NCI-H226 (cell line): ENCODE measurements around the gene HIGD1B.
A peak's percentile ranks its signal among the peaks of the same experiment; 100 is the strongest.
"Not testable (repeated sequence)": the region's sequence is repeated elsewhere in the genome, so short reads cannot be mapped to it uniquely, and the experiment has no call there.

ENCODE experiments used
- DNase-seq: peaks from one replicate; pipeline ENCODE4 v3.0.0-alpha.2; 2015

Gene HIGD1B

GRCh38 chr17:44847586-44847985, at the start of gene HIGD1B:
Gene HIGD1B (plus strand): TSS chr17:44847883. CDS start chr17:44848153, 270 bp downstream.
- no peak for DNase-seq

GRCh38 chr17:44798356-44798755, 49.3 kb upstream of the HIGD1B start:
- DNase-seq = no peak

GRCh38 chr17:44801880-44802279, 45.8 kb upstream of the HIGD1B start:
- DNase-seq = no peak

DNA sequence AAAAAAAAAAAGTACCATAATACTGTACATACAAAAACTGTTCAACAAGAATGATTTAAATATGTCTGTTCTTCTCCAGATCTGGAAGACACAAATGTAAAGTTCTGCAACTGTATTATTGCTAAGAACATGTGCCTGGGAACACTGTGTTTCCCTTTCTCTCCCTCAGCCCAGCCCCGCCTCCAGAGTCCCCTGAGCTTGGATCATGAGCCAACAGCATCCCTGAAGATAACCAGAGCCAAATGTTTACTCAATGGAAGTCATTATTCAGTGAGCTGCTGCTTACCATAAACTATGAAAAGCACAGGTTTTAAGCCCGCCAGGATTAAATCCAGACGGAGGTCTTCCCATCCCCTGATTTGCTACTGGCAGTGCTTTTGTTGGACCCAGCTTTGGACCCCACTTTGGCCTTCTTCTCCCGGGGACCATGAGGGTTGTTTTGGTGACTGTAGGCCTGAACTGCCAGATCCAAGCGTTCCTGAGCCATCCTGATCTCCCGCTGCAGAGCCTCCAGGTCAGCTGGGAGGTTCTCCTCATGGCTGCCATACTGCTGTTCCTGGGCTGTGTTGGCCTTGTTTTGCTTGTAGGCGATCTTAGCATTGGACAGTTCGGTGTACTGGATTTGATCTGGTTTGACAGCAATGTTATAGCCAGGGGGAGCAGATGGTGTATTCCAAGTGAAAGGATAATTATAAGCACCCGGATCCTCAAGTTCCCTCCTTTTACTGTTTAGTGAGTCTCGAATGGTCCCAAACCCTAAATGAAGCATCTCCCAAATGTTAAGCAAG, 43.2 kb upstream of the HIGD1B start:
- no peak for DNase-seq

- no peak for DNase-seq
These were observed 40.4 kb upstream of the HIGD1B start for GRCh38 chr17:44807093-44807816.

GRCh38 chr17:44807817-44808155, 39.9 kb upstream of the HIGD1B start:
- no peak for DNase-seq

DNA sequence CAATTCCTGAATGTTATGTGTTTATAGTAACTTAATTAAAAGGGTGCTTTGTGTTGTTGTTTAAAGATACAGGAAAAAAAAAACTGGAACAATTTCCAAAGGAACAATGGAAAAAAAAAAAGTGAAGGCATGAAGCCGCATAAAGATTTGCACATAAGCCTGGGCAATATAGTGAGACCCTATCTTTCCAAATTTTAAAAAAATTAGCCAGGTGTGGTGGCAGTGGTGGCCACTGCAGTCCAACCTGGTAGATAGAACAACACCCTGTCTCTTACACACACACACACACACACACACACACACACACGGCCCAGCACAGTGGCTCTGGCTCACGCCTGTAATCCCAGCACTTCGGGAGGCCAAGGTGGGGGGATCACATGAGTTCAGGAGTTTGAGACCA, 39.5 kb upstream of the HIGD1B start:
- no peak for DNase-seq

GRCh38 chr17:44808656-44809388, 38.9 kb upstream of the HIGD1B start:
- not testable (repeated sequence) for DNase-seq

DNA sequence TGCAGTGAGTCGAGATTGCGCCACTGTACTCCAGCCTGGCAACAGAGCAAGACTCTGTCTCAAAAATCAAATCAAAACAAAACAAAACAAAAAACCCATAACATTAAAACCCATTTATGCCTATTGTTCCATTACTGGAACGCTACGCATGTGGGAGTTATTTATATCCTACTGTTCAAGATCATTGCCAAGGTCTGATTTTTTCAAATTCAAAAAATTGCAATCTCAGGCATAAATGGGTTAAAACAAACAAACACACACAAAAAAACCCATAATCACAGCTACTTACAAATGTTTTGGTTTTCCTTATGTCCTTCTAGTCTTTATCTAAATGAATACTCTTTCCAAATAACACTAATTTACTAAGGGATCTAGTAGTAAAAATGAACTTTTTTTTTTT, 35.4 kb upstream of the HIGD1B start:
- no peak for DNase-seq

DNA sequence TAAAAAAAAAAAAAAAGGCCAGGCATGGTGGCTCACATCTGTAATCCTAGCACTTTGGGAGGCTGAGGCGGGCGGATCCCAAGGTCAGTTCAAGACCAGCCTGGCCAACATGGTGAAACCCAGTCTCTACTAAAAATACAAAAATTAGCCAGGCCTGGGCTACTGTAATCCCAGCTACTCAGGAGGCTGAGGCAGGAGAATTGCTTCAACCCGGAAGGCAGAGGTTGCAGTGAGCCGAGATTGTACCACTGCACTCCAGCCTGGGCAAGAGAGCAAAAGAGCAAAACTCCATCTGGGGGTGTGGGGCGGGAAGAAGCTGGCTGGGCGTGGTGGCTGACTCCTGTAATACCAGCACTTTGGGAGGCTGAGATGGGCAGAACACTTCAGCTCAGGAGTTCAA, 29.2 kb upstream of the HIGD1B start:
- not testable (repeated sequence) for DNase-seq

- DNase-seq = peak; percentile 76
These were observed 27.0 kb upstream of the HIGD1B start for GRCh38 chr17:44820631-44821212.

GRCh38 chr17:44825236-44825635, 22.4 kb upstream of the HIGD1B start:
- DNase-seq = not testable (repeated sequence)

DNA sequence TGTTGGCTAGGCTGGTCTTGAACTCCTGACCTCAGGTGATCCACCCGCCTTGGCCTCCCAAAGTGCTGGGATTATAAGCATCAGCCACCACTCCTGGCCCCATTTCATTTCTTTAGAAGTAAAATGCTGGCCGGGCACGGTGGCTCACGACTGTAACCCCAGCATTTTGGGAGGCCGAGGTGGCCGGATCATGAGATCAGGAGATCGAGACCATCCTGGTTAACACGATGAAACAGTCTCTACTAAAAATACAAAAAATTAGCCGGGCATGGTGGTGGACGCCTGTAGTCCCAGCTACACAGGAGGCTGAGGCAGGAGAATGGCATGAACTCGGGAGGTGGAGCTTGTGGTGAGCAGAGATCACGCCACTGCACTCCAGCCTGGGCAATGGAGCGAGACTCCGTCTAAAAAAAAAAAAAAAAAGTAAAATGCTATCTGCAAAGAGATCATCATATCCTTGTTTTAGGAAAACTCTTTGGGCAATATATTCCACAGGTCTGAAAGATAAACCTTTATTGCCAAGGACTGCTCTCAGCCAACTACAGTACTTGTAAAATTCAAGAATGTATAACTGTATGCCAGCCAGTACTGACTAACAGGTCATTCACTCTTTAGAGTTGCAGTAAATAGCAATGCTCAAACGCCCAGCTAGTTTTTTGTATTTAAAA, 21.4 kb upstream of the HIGD1B start:
- peak; percentile 38 for DNase-seq

DNA sequence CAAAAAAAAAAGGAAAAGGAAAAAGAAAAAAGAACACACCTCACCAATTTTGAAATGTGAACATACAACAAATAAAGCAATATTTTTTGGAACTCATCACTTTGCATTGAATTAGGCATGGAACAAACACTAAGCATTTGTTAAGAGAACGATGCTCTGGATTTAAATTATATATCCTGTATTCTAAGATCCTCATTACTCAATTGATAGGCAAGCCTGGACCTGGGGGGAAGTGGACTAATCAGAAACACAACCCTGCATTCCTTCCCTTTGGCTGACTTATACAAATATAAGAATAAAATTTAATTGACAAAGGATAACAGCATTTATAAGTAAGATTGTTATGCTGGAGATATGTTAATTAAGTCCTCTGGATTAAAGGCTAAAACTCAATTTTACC, 19.8 kb upstream of the HIGD1B start:
- DNase-seq = no peak

DNA sequence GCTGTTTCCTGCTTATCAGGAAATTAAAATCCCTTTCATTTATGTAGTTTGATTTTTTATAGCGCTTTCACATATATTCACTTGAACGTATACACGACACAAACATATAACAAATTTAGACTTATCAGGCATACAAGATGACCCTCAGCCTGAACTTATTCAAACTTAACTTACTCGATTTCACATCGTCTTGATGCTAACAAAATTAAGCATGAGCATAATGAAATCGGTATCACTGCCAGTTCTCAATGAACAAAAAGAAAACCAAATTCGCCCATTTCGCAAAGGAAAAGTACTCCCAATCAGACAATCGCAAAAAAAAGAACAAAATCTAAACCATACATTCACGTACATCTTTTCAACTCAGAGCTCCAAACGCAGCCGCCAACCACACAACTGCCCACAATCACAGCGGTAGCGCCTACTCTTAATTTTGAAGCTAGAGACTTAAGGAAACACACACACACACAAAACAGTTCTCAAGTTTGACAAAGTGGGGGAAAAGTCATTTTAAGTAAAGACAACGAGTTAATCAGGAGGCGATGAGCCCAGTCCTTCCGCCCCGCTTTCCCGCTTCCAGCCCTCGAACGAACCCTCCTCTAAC, 18.7 kb upstream of the HIGD1B start:
- DNase-seq = no peak

DNA sequence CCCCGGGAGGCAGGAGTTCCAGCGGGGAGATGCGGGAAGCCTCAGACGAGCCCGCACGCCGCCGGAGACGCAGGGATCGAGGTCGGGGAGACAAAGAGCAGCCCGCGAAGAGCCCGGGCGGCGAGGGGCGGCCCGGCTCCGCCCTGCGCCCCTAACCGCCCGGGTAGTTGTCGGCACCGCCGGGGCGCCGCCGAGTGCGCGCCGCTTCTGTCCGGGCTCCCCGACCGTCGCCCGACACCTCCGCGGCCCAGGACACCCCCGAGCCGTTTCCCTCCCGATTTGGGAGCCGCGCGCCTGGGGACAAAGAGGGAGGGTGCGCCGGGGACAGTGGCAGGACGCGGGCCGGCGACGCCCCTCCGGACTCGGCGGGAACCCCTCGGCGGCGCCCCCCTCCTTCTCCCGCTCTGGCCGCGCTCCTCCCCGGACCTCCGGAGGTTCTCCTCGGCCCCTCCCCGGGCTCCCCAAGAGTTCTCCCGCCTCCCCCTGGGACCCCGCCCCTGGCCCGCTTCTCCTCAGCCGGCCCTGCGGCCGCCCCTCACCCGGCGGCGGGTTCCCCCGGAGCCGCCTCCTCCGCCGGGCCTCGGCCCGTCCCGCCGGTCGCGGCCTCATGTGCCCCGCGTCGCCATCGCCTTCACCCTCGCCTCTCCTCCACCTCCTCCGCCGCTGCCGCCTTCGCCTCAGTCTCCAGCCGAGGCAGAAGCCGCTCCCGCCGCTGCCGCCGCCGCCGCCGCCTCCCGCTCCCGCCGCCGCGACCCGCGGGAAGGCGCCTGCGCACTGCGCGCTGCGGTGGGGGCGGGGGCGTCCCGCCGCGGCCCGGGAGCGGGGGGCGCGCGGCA, 17.9 kb upstream of the HIGD1B start, which contains the start of gene GJC1:
Gene GJC1 (minus strand): TSS at position 765 of the 836 bp plus-strand sequence. CDS start 24,470 bp downstream, outside the sequence.
- peak; percentile 42 for DNase-seq

GRCh38 chr17:44830359-44831288, 17.1 kb upstream of the HIGD1B start:
- no peak for DNase-seq

GRCh38 chr17:44831371-44831770, 16.3 kb upstream of the HIGD1B start:
- no peak for DNase-seq

DNA sequence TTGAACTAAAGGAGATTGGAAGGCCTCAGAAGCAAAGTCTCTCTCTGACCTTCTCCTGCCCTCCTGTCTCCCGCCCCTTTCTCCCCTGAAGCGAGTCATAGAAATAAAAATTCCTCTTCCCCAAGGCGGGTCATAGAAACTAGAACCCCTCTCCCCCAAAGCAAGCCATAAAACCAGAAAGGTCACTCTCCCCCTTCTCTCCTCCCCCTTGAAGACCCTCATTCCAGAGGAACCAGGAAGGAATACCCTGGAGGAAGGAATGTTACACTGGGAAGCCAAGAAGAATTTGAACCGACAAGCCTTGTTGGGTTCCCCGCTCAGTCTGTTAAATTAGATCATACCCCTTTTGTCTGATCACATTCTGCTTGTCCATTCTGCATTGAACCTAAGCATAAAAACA, 14.9 kb upstream of the HIGD1B start:
- no peak for DNase-seq

DNA sequence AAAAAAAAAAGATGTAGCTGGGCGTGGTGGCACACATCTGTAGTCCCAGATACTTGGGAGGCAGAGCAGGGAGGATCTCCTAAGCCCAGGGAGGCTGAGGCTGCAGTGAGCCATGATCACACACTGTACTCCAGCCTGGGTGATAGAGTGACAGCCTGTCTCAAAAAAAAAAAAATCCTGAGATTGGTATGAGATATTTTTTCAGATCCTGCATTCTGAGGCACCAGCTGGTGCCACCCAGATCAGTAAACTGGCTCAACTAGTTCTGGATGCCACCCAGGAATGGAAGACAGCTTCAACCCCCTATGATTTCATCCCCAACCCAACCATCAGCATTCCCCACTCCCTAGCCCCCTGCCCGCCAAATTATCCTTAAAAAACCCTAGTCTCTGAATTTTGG, 10.5 kb upstream of the HIGD1B start:
- no peak for DNase-seq
